H1 (cell line): ENCODE measurements around the gene MFN1.

ENCODE experiments used
- CTCF ChIP-seq, 3 experiments: IDR thresholded peaks; 1 replicate in 2 of 3; 2 replicates in 1 of 3; pipeline versions ENCODE4 v1.5.1 to v1.6.1; 2011; ENCODE audit warnings: low read length in 3 of 3, mild to moderate bottlenecking in 3 of 3, inconsistent platforms in 2 of 3, low read depth in 1 of 3, moderate library complexity in 1 of 3; ENCODE audit not compliant: insufficient read depth in 1 of 3; ENCODE audit errors: control extremely low read depth in 1 of 3
- POLR2A ChIP-seq, 2 experiments: IDR thresholded peaks; 1 replicate in 1 of 2; 2 replicates in 1 of 2; pipeline ENCODE4 v1.6.1; 2011; ENCODE audit warnings: low read depth in 2 of 2, low read length in 2 of 2, mild to moderate bottlenecking in 2 of 2; ENCODE audit errors: control extremely low read depth in 1 of 2
- POLR2AphosphoS5 ChIP-seq: IDR thresholded peaks from 2 replicates; pipeline ENCODE4 v1.6.1; 2011; ENCODE audit warnings: low read depth, low read length
- SUZ12 ChIP-seq: fragments of 200-600 bp; sonication (generic); IDR thresholded peaks from 2 replicates; pipeline ENCODE4 v1.6.1; 2012; ENCODE audit warnings: mild to moderate bottlenecking, inconsistent platforms, low read length, moderate library complexity, mixed read lengths
- YY1 ChIP-seq: IDR thresholded peaks from 2 replicates; pipeline ENCODE4 v1.6.1; 2011; ENCODE audit warnings: low read depth, mild to moderate bottlenecking, low read length

- TF ChIP-seq CTCF (IDR thresholded peaks at IDR 0.05; ENCODE audit: control extremely low read depth in 1 of 3, insufficient read depth in 1 of 3, low read depth in 1 of 3, low read length in 3 of 3) (no peak), POLR2A (IDR thresholded peaks at IDR 0.05; ENCODE audit: control extremely low read depth in 1 of 2, low read depth in 2 of 2, low read length in 2 of 2) (no peak), POLR2AphosphoS5 (no peak), YY1 (no peak), SUZ12 (no peak)
Measured at GRCh38 chr3:179336345-179336929, 11.1 kb upstream of the MFN1 start.
